Activated CD4-positive, alpha-beta T cell treated with anti-CD3 and anti-CD28 coated beads for 48 hours (primary cell): ENCODE data around the gene FEM1B.

Source experiments
- DNase-seq: peaks from one replicate; pipeline ENCODE4 v3.0.0-alpha.2; 2020

The FEM1B gene

GRCh38 chr15:68285259-68285980 lies 7.9 kb downstream of the FEM1B start:
- DNase-seq = no peak

- DNase-seq = no peak
Observed at GRCh38 chr15:68286256-68286655, 8.7 kb downstream of the FEM1B start.

GRCh38 chr15:68289057-68289456 lies 11.5 kb downstream of the FEM1B start:
- no peak for DNase-seq

GRCh38 chr15:68289621-68290352 lies 12.2 kb downstream of the FEM1B start:
- no peak for DNase-seq

- DNase-seq = no peak
Observed at GRCh38 chr15:68290715-68291114, 13.2 kb downstream of the FEM1B start.

GRCh38 chr15:68292157-68292781 lies 14.7 kb downstream of the FEM1B start:
- DNase-seq = no peak

- no peak for DNase-seq
Observed at GRCh38 chr15:68292967-68293366, 15.4 kb downstream of the FEM1B start.

- no peak for DNase-seq
Observed at GRCh38 chr15:68295014-68295805, 17.7 kb downstream of the FEM1B start.

GRCh38 chr15:68298336-68298735 lies 20.8 kb downstream of the FEM1B start:
- DNase-seq = no peak

- DNase-seq = peak; percentile 12
Observed at GRCh38 chr15:68298882-68299381, 21.4 kb downstream of the FEM1B start.

- no peak for DNase-seq
Observed at GRCh38 chr15:68299436-68299835, 21.9 kb downstream of the FEM1B start.

- DNase-seq = no peak
Observed at GRCh38 chr15:68300115-68300940, 22.8 kb downstream of the FEM1B start.

GRCh38 chr15:68301301-68301700 lies 23.8 kb downstream of the FEM1B start:
- no peak for DNase-seq

GRCh38 chr15:68302729-68303128 lies 25.2 kb downstream of the FEM1B start:
- DNase-seq = no peak

GRCh38 chr15:68303134-68303533 lies 25.6 kb downstream of the FEM1B start:
- DNase-seq = no peak

- no peak for DNase-seq
Observed at GRCh38 chr15:68303560-68304436, 26.3 kb downstream of the FEM1B start.

- no peak for DNase-seq
Observed at GRCh38 chr15:68304589-68305337, 27.2 kb downstream of the FEM1B start.

GRCh38 chr15:68305420-68305871 lies 27.9 kb downstream of the FEM1B start:
- no peak for DNase-seq

- no peak for DNase-seq
Observed at GRCh38 chr15:68307131-68307928, 29.8 kb downstream of the FEM1B start.
